ENCODE results near the gene CCSER1.
"Not testable (repeated sequence)": the region's sequence is repeated elsewhere in the genome, so short reads cannot be mapped to it uniquely, and the experiment has no call there.

Gene CCSER1

DNA sequence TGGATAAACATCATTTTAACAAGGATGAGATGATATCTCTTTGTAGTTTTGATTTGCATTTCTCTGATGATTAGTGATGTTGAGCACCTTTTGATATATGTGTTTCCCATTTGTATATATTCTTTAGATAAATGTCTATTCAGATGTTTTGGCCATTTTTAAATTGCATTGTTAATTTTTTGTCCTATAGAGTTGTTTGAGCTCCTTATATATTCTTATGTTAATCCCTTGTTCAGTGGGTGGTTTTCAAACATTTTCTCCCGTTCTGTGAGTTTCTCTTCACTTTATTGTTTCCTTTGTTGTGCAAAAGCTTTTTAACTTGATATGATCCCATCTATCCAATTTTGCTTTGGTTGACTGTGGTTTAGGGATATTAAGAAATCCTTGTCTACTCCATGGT lies 606.0 kb downstream of the CCSER1 start:
- DNase-seq: no peak

- DNase-seq: no peak
These were observed 618.0 kb downstream of the CCSER1 start for GRCh38 chr4:90745176-90745575.

DNA sequence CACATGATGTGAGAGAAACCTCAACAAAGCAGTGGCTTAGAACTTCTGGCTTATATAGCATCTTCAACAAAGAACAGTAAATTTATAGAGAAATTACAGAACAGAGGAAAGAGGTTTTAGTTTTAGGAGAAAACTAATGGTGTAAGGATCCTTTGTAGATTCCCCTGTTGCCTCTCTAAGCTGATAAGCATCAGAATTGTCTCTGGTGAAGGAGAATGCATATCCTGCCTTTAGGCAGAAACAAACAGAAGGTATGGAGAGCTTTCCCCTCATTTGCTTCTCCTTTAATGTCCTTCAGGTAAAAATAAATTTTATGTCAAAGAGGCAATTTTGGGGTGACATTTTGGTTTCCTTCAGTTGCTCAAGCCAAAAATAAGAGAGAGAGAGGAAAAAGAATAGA lies 625.9 kb downstream of the CCSER1 start:
- no peak for DNase-seq

DNA sequence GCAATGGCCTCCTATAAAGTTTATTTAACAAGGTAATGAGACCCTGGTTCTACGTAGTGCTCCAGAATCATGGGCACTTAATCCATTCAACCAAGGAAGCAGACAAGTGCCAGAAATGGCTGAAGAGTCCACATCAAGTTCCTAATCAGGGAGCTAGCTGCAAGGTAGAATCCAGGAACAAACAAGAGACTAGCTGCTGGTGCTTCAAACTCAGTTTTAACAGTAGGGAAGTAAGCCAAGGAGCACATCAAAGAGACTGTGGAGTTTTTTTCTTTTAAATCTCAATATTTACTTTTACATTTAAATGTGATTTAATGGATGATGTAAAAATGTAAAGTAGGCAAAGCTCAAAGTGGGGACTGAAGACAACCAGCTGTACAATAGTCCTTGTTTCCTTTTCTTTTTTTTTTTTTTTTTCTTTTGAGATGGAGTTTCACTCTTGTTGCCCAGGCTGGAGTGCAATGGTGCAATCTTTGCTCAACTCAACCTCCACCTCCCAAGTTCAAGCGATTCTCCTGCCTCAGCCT lies 630.4 kb downstream of the CCSER1 start:
- DNase-seq: no peak

DNA sequence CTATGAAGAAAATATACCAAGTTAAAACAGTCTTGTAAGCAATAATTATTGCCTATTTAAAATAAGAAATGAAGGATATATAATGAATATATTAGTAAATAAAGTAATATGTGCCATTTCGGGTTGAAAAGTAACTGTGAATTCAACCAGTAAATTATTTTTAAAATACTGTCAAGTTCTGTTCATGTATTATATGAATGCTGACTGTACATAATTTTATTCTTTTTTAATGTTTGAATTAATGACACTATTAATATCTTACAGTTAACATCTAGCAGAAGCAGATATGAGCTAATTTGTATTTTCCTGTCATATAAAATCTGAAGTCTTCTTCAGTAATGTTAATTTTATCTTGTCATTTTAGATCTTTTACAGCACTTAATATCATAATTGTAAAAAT lies 632.9 kb downstream of the CCSER1 start:
- no peak for DNase-seq

DNA sequence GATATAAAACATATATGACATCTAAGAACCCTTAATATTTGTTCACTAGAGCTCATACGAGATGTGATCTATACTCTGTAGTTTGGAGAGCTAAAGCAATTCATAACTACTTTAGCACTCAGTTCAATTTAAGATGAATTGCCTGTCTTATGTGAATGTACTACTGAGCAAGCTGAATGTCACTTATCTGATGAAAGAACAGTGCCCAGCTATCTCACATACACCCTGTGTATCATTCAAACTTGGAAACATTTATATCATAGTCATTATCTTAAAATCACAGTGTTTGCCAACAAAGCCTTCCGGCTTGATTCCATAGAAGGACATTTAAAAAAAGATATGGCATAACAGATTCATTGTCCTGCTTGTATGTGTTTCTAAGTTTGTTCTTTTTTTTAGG lies 639.6 kb downstream of the CCSER1 start:
- no peak for DNase-seq

GRCh38 chr4:90769251-90769650 lies 642.1 kb downstream of the CCSER1 start:
- no peak for DNase-seq

- no peak for DNase-seq
These were observed 653.0 kb downstream of the CCSER1 start for GRCh38 chr4:90780193-90780592.

DNA sequence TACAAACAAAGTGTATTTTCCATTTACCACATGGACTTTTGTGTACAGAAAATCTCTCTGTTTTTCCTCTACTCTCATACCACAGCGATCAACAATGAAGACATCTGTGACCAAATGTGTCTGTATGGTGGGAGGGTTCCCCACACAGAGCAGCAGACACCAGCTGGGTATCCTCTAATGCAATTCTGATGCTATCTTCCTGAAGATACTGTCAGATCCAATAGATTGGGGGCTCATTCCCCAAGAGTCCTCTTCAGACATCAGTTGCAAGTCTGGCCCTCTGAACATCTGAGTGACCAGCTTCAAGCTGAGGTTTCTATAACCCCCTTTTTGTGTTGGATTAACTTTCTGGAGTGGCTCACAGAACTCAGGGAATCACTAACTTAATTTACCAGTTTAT lies 659.4 kb downstream of the CCSER1 start:
- no peak for DNase-seq

DNA sequence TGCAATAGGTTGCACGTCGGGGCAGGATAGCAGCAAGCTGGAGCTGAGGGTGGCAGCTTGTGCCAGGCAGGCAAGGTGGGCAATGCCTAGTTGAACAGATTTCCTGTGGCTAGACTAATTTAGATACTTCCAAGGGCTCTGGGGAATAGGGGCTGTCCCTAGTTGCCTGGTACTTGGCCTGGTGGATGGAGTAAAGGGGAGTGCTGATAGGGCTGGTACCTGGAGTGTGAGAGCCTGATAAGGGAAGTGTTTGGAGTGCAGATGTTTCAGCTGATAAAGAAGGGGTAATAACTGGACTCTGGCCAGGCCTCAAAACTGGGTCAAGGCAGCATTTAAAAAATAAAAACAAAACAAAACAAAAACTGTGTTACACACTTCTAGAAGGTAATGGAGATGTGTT lies 665.5 kb downstream of the CCSER1 start:
- no peak for DNase-seq

GRCh38 chr4:90798948-90799347 lies 671.8 kb downstream of the CCSER1 start:
- no peak for DNase-seq

DNA sequence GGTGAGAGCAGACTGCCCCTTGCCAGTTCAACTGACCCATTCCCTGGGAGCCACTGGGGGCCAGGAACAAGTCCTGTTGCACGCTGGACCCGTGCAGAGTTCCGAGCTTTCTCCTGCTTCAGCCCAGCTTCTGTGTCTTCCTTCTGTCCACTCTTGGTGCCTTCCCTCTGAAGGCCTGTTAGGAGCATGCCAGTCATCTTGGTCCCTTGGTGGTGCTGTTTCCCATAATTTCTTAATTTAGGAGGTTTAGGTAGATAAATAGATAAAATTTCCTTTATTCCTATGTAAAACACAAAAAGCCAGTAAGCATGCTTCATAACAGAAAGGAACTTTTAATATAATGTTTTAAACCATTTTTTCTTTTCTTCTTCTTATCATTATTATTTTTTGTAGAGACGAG lies 672.7 kb downstream of the CCSER1 start:
- no peak for DNase-seq

DNA sequence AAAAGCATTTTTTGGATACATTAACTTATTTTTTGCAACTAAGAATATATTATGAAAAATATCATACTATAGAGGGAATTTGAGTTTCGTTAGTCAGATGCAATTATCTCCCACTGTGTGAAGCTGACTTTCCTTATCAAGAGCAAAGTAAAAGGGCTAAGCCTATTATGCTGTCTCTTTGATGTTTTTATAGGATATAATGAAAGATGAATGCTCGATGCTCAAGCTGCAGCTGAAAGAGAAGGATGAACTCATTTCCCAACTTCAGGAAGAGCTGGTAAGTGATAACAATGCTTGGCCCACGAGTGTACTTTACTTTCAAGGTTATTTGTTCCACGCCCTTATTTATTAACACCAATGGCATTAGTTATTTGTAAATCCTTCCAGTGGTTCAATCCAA lies 688.4 kb downstream of the CCSER1 start:
- no peak for DNase-seq

- no peak for DNase-seq
These were observed 689.6 kb downstream of the CCSER1 start for GRCh38 chr4:90816754-90817153.

DNA sequence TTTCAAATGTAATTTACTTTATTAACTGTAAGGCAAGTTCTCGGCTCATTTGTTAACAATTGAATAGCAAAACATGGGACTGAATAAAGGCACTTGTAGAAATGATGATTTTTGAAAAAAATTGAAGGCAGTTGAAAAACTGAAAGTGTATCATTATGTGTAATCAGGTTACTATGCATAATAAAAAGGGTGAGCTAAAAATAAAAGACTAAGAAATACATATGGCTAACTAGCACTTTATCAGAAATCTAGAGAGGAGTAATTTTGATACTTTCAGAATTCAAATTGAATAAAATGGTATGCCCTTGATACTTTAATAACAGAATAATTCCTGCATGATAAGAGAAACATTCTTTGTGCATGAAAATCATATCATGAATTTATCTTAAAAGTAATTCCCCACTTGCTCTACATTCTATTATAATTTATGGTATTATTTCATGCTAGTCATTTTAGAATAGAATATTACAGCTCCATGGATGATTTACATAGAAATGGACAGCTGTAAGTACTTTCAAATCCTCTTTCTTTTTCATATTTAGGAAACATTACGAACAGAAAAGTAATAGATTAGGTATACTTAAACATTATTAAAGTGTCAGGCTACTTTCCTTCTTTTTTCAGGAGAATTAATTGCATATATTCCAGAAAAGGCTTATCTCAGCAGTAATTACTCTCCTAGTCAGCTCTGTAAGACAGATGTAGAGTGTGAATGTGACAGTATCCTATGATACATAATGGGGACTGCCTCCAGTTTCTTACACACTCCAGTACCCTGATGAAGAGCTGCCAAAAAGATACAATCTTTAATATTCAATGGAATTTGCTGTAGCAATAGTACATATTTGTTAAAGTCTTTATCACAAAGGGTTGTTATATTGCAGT lies 697.3 kb downstream of the CCSER1 start:
- no peak for DNase-seq

- DNase-seq: no peak
These were observed 698.7 kb downstream of the CCSER1 start for GRCh38 chr4:90825849-90826248.

DNA sequence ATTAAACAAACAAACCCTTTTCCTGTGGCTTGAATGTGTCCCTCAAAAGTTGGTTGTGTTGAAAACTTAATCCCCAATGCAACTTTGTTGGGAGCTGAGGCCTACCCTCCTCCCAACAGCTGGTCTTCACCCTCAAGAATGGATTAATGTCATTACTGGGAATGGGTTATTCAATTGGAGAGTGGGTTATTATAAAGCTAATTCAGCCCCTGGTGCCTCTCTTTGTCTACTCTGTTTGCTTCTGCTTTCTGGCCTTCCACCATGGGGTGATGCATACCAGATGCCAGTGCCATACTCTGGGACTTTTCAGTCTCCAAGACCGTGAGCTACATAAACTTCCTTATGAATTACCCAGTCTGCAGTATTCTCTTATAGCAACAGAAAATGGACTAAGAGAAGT lies 706.5 kb downstream of the CCSER1 start:
- no peak for DNase-seq

DNA sequence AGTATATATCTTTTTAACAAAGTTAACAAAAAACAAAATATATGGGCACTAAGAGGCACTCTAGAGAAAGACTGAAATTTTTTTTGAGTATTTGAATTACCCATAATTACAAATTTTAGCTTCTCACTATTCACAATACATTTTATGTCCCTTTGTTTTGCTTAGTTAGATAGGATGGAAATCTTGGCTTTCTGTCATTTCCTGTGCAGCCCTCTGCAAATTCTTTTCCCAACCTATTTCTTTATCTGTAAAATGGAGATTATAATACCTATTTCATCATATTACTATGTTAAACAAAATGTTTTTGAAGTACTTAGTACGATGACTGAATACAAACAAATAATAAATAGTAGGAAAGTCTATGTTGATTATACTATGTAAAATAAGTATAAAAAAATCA lies 710.0 kb downstream of the CCSER1 start:
- no peak for DNase-seq

DNA sequence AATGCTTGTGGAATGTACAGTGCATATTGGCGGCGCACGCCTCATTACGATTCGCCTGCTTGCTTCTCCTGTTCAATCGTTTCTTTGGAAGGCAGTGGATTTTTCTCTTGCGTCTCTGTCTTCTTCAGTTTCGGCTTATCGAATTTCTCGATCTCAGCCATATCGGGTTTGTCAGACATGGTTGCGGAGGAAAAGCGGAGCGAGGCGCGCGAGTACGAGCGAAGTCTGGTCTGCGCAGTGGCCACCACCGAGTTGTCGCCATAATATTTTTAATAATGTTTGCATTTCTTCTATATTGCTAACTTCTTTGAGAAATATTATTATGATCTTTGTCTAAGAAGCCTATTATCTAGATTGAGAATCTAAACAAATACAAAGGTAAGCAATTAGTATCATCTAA lies 711.7 kb downstream of the CCSER1 start:
- DNase-seq: not testable (repeated sequence)

GRCh38 chr4:90840291-90840690 lies 713.1 kb downstream of the CCSER1 start:
- DNase-seq: no peak

GRCh38 chr4:90840828-90841227 lies 713.6 kb downstream of the CCSER1 start:
- DNase-seq: no peak

DNA sequence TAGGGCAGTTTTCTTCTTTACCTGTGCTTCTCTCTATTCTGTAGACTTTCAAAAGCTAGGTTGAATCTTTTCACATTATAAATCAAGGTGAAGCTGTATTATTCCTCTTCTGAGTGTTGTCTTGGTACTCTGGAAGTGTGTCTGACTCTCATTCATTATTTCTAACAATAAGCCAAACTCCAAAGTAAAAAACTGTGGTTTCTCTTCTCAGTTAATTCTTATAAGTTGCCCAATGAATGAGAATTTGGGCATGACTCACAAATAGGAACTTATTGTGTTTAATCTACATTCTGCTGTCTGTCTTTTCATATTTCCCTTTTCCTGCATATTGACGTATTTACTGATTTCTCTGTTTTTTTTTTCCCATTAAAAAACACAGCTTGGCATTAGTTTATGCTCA lies 714.5 kb downstream of the CCSER1 start:
- DNase-seq: no peak

GRCh38 chr4:90842960-90843359 lies 715.8 kb downstream of the CCSER1 start:
- DNase-seq: no peak

GRCh38 chr4:90844241-90844640 lies 717.0 kb downstream of the CCSER1 start:
- DNase-seq: no peak

DNA sequence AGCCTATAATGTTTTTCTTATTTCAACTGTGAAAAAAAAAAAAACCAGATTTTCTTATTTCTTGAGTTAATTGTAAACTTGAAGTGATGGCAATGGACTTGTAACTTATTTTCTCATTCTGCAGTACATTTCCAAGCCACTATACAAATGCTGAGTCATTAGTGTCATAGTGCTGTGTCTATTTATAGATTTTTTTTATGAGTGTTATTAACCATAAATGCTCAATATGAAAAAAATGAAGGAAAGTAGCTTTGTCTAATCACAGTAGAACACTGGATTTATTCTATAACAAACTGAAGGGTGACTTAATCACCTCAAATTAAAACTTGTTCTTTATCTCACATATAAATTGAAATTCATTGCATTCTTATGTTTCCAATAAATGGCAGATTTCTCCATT lies 718.6 kb downstream of the CCSER1 start:
- no peak for DNase-seq
